MG63 (cell line): Measurements from ENCODE around the gene SLC9A4. TPM values are rescaled to one million over a fixed set of nuclear protein-coding genes. Genes with fewer than 3 reads are reported as not detected.

Experiments
- DNase-seq: peaks from one replicate; pipeline ENCODE4 v3.0.0-alpha.2; 2020
- H3K27me3 ChIP-seq: fragments of 250-450 bp; sonication (Bioruptor Pico); 2 replicates; pipeline ENCODE4 v1.5.1; 2020; ENCODE audit warnings: mild to moderate bottlenecking, moderate library complexity
- H3K36me3 ChIP-seq: fragments of 250-450 bp; sonication (Bioruptor Pico); 2 replicates; pipeline ENCODE4 v1.5.1; 2020; ENCODE audit warnings: mild to moderate bottlenecking, moderate library complexity
- H3K4me3 ChIP-seq: fragments of 250-450 bp; sonication (Bioruptor Pico); 2 replicates; pipeline ENCODE4 v1.5.1; 2020; ENCODE audit warnings: mild to moderate bottlenecking, moderate library complexity
- H3K9me3 ChIP-seq: fragments of 250-450 bp; sonication (Bioruptor Pico); 2 replicates; pipeline ENCODE4 v1.5.1; 2020; ENCODE audit warnings: mild to moderate bottlenecking, moderate library complexity
- total RNA-seq: library from RNA; depleted of rRNA; stranded (reverse); fragments of >200 nt; shearing (Covaris generic); gene quantifications from 2 replicates; pipeline ENCODE4 v1.2.3, GENCODE V29; 2014; ENCODE audit warnings: low replicate concordance

Gene SLC9A4
- total RNA-seq, 1 experiment from 2014 or later: not detected

DNA sequence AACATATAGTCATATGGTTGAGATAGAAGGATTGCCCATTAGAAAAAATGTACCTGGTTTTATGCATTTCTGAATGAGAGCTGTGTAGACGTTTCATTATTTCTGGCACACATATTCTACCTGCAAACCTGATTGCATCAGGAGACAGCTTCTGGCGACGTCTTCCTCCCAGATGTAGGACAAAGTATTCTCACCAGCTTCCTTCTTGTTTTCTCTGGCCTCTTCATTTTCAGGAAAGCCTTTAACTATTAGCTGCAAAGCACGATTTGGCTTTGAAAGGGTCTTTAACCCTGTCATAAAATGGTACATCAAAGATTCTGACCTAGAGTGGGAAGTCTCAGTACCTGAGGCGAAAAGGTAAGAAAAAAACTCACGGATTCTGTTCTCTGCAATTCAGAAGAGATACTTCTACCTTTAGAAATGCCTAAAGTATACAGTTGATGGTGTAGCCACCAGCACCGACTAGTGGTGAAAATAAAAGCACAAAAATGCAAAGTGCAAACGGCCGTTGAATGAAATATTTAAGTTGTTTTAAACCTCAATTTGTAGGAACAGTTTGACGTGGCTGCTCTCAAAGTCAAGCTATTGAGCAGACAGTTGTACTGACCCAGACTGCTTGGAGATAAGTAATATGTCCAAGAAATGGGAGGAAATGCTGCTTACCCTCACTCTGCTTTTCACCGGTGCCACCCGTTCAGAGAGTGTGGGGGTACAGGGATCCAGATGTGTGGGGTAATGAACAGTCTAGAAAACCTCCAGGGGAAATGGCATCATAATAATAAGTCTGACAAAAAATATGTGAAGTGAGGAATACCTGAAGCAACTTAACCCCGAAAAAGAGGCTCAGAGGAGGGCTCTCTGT is 29.8 kb upstream of the SLC9A4 start:
- no peak for DNase-seq

DNA sequence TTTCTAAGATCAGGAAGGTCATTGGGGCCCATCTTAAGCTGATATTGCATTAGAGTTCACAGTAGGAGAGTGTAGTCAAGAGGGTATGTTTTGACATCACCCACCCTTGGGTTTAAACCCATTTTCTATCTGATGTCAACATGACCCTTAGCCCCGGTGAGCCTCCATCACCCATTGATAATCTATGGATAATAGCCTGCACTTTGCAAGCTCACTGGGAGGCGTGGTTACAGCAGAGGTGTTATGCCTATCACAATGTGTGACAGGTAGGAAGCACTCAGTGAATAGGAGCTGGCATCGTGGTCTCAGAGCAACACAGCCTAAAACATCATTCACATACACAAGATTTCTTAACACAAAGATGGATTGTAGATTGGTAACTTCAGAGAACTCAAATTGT is 28.8 kb upstream of the SLC9A4 start:
- no peaks in the 10 kb centered on the region for H3K36me3 ChIP-seq
- DNase-seq: no peak
- H3K27me3 ChIP-seq: no peaks in the 10 kb centered on the region
- H3K9me3 ChIP-seq: no peaks in the 10 kb centered on the region
- H3K4me3 ChIP-seq: no peak overlapping the region

More for the DNA sequence above, 29.8 kb upstream of the SLC9A4 start:
- Histone ChIP-seq H3K9me3 (no peaks in the 10 kb centered on the region), H3K4me3 (no peak overlapping the region), H3K36me3 (no peaks in the 10 kb centered on the region), H3K27me3 (no peaks in the 10 kb centered on the region)

DNA sequence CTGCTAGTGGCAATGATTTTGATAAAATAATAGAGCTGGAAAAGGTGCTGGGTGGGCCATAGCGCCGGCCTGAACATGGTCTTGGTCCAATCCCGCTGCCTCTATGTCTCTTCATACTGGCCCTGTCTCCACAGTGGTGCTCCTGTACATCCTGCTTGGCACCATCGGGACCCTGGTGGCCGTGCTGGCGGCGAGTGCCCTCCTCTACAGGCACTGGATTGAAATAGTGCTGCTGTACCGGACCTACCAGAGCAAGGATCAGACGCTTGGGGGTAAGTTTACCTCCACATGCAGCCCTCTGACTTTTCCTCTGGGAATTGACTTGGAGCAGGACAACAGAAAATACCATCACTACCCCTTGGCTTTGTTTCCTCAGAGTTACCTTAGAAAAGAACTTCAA is 26.1 kb upstream of the SLC9A4 start:
- no peaks in the 10 kb centered on the region for H3K9me3 ChIP-seq
- no peak overlapping the region for H3K4me3 ChIP-seq
- no peak for DNase-seq
- no peaks in the 10 kb centered on the region for H3K27me3 ChIP-seq
- no peaks in the 10 kb centered on the region for H3K36me3 ChIP-seq

DNA sequence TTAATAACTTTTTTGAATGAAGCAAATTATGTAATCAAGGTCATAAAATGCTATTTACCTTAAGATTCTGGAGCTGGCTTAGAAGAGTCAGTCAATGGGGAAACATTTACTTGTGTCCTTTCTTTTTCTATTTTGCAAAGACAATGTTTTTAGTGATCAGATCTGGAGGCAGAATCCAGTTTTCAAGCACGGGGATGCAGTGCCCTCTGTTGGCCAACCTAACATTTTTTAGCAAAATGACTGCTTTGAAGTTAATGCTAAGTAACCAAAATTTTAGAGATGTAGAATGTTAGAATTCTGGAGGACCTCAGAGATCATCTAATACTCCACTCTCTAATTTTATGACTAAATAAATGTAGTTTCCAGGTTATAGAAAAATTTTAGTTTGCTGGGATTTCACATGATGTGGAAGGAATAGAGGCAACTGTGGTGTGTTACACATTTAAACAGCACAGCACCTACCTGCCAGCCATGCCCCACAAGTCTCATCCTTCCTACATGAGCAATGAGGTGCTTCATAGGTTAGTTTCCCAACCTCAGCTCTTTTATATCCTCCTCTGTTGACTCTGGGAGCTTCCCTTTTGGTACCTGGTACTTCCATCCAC is 23.6 kb upstream of the SLC9A4 start:
- Histone ChIP-seq H3K36me3 (no peaks in the 10 kb centered on the region), H3K27me3 (no peaks in the 10 kb centered on the region), H3K4me3 (no peak overlapping the region), H3K9me3 (no peaks in the 10 kb centered on the region)
- no peak for DNase-seq

DNA sequence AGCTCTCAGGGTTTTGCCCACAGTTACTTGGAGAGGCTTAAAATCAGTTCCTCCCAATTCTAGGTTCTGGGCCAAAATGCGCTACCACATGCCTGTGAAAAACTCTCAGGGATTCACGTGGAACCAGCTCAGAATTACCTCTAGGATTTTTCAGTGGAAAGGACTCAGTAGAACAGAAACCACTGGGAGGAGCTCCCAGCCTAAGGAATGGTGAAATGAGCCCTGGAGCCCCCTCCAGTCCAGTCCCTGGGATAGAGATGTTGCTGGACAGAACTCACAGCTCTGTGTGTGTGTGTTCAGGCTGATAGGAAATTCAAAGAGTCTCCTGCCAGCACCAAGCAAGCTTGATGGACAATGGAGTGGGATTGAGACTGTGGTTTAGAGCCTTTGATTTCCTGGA is 21.1 kb upstream of the SLC9A4 start:
- no peaks in the 10 kb centered on the region for H3K9me3 ChIP-seq
- H3K36me3 ChIP-seq: no peaks in the 10 kb centered on the region
- H3K27me3 ChIP-seq: no peaks in the 10 kb centered on the region
- no peak overlapping the region for H3K4me3 ChIP-seq
- DNase-seq: no peak

DNA sequence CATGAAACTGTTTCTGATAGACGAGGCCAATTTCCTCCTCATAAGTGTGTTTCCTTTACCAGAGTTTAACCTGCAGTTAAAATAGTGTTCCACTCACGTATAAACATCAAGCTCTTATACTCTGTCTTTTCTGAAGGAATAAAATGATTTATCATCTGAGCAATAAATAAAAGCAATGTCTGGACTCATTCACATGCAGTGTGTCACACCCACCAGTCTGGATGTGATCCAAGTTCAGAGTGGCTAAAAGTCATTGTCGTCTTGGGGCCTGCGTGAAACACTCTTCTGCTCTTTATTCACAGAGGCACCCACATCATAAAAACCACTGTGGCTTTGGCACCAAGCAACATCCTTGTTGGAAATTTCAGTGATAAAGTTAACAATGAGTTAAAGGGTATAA is 19.5 kb upstream of the SLC9A4 start:
- DNase-seq: no peak
- no peak overlapping the region for H3K4me3 ChIP-seq
- H3K36me3 ChIP-seq: no peaks in the 10 kb centered on the region
- no peaks in the 10 kb centered on the region for H3K27me3 ChIP-seq
- H3K9me3 ChIP-seq: no peaks in the 10 kb centered on the region

DNA sequence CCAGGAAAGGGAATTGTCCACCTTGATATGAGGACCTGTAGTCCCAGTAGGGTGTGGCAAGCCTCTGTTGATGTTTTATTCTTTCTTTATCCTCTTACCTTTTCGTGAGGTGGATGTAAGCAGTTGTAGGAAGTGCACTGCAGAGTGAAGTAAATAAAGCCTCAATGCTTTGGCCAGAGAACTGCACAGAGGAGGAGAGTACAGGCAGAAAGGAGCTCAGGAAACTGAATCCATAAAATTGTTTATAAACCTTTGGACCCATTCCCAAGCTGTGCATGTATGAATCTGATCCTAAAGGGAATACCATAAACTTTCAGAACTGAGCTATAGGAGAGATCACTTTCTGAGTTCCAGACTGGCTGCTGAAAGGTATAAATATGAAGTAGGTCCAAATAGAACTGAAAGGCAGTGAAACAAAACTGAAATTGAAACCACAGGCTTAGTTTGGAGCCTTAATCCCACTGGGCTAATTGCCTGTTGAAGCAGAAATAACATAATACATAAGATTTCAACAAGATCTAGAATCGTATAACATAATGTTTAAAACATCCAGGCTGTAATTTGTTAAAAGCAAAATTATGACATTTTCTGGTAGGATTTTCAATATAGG is 17.9 kb upstream of the SLC9A4 start:
- Histone ChIP-seq H3K27me3 (no peaks in the 10 kb centered on the region), H3K36me3 (no peaks in the 10 kb centered on the region), H3K4me3 (no peak overlapping the region), H3K9me3 (no peaks in the 10 kb centered on the region)
- DNase-seq: no peak

DNA sequence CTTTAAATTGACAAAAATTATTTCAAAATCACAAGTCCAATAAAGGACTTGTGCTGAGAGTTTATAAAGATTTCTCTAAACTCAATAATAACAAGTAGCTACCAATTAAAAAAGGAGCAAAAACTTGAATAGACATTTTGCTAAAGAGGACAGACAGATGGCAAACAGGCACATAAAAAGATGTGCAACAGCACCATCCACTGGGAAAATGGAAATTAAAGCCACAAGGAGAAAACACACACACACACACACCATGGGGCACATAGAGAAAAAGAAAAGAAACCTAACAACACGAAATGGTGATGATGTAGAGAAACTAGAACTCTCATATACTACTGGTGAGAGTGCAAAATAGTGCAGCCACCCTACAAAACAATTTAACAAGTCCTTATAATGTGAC is 12.6 kb upstream of the SLC9A4 start:
- Histone ChIP-seq H3K4me3 (no peak overlapping the region), H3K9me3 (no peaks in the 10 kb centered on the region), H3K36me3 (no peaks in the 10 kb centered on the region), H3K27me3 (no peaks in the 10 kb centered on the region)
- DNase-seq: no peak

DNA sequence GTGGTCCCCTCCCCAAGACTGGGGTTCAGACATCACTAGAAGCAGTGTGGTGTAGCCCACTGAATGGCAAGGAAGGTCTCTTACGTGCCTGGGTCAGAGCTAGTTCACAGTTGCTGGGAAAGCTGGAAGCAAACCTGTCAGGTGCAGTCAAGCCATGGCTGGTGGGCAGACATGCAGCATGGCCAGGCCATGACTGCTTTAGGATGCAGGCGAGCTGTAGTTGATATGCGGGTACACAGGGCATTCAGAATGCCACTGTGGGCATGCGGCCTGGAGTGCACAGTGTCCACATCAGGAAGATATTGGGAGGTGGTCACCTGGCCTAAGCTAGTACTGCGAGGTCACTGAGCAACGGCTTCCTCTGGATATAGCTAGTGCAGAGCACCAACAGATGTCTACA is 11.8 kb upstream of the SLC9A4 start:
- Histone ChIP-seq H3K4me3 (no peak overlapping the region), H3K27me3 (no peaks in the 10 kb centered on the region), H3K9me3 (no peaks in the 10 kb centered on the region), H3K36me3 (no peaks in the 10 kb centered on the region)
- DNase-seq: no peak

DNA sequence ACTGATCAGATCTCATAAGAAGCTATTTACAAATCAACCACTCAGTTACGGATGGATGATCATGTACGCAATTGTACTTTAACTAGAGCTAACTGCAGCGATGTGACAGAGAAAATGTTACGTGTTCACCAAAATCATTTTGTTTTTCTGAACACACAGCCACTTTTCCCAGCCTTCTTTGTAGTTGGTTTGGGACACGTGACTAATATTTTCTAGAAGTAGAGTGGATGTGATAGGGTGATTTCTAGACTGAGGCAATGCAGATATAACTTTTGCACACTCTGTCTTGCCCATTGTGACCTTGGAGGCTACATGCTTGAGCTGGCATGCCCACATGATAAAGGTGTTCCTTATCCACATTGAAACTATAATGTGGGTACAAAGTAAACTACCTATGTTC is 9.9 kb upstream of the SLC9A4 start:
- H3K27me3 ChIP-seq: no peaks in the 10 kb centered on the region
- DNase-seq: no peak
- no peaks in the 10 kb centered on the region for H3K36me3 ChIP-seq
- H3K9me3 ChIP-seq: no peaks in the 10 kb centered on the region
- H3K4me3 ChIP-seq: no peak overlapping the region

DNA sequence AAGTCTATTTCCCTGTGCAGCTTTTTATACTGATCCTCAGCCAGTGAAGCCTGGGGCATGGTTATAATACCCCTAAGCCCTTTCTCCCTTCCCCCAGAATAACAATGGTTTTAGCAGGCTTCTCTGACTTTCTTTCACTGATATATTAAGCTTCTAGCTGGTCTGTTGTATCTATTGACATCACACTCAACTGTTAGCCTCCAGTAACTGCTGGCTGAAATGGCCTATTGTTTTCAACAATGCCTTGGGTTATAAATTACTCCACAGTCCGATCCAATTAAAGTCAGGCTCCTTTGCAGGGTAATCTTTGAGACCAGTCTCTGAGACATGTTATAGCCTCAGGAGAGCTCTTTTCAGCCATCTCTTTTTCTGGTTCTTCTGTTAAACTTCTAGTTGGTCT is 2.9 kb upstream of the SLC9A4 start:
- no peaks in the 10 kb centered on the region for H3K9me3 ChIP-seq
- H3K27me3 ChIP-seq: peaks cover 2% of the 10 kb centered on the region; the same call in 1 of the 2 replicates
- no peak overlapping the region for H3K4me3 ChIP-seq
- no peak for DNase-seq
- H3K36me3 ChIP-seq: no peaks in the 10 kb centered on the region

DNA sequence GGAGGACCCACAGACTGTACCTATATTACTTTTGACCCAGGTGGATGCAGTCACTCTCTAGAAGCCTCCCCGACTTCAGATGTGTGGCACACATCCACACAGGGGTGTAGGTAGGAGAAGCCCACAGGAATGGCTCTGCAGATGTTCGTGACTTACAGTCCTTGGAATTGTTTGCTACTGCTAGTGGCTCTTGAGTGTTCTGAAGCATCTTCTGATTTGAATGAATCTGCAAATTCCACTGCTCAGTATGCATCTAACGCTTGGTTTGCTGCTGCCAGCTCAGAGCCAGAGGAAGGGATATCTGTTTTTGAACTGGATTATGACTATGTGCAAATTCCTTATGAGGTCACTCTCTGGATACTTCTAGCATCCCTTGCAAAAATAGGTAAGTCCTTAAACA is 605 bp downstream of the SLC9A4 start:
- DNase-seq: no peak
- Histone ChIP-seq H3K36me3 (no peaks in the 10 kb centered on the region), H3K9me3 (no peaks in the 10 kb centered on the region), H3K4me3 (no peak overlapping the region), H3K27me3 (peaks cover 2% of the 10 kb centered on the region; the same call in 1 of the 2 replicates)

DNA sequence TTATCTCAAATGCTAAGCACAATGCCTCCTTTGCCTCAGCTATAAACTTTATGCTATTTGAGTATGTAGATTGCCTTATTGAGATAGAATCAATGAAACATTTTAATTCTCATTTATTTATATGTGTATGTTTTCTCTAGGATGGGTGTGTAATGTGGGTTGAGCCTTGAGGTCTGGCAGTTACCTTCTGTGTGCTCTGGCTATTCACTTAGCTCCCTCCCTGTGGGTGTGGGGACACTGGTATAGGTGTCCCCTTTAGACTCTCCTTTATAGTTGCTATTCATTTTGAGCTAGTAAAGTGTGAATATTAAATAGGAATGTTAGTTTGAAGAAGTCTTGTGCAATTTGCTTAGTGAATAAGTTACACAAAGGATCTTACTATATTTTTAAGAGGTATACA is 1.8 kb downstream of the SLC9A4 start:
- no peak for DNase-seq
- Histone ChIP-seq H3K27me3 (peaks cover 2% of the 10 kb centered on the region; the same call in 1 of the 2 replicates), H3K9me3 (no peaks in the 10 kb centered on the region), H3K4me3 (no peak overlapping the region), H3K36me3 (no peaks in the 10 kb centered on the region)

DNA sequence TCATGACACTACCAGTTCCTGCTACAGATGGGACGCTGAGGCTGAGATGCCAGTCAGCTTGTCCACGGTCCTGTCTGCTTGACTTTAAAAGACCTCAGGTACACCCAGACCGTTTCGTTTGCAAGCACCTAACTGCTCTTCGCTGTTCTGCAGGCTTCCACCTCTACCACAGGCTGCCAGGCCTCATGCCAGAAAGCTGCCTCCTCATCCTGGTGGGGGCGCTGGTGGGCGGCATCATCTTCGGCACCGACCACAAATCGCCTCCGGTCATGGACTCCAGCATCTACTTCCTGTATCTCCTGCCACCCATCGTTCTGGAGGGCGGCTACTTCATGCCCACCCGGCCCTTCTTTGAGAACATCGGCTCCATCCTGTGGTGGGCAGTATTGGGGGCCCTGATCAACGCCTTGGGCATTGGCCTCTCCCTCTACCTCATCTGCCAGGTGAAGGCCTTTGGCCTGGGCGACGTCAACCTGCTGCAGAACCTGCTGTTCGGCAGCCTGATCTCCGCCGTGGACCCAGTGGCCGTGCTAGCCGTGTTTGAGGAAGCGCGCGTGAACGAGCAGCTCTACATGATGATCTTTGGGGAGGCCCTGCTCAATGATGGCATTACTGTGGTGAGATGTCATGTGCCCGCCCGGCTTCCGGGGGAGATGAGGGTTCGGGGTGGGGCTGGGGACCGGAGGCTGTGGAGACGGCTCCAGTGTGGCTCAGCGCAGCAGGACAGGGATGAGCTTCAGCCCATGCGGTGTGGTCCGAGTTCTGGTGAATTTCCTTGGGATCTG is 5.9 kb downstream of the SLC9A4 start:
- Histone ChIP-seq H3K36me3 (no peaks in the 10 kb centered on the region), H3K9me3 (no peaks in the 10 kb centered on the region), H3K27me3 (peaks cover 2% of the 10 kb centered on the region; the same call in 1 of the 2 replicates), H3K4me3 (no peak overlapping the region)
- DNase-seq: no peak

DNA sequence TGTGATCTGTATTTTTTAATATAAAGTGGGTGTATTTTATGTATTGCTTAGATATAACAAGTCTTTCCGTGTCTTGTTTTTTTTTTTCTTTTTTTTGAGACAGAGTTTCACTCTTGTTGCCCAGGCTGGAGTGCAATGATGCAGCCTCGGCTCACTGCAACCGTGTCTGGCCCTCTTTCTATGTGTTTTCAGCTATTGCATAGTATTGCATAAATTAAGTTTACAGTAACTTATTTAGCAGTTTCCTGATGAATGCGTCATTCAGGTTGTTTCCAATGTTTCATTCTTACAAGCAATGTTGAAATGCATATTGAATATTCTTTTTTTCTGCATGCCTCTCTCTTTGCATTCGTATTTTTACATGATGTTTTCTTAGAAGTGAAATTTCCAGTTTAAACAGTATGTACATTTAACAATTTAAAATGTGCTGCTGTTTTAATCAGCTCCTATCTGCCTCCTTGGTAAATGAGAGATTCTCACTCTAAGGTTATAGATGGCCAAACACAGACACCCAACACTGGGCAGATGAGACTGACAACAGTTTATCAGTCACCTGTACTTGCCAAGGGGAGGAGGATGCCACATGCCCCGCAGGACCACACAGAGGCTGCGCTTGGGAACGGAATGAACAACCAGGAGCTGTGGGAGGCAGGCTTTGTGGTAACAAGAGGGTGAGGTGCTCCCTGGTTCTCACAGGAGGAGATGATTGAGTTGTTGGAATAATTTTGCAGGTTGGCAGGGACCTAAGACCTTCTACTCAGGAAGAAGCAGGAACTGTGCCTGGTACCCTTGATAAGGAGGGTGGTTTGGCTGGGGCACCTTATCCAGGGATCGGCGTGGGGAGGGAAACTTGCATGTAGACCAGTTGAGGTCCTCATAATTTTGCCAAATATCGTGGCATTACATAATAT is 7.5 kb downstream of the SLC9A4 start:
- no peak for DNase-seq
- H3K36me3 ChIP-seq: no peaks in the 10 kb centered on the region
- H3K27me3 ChIP-seq: no peaks in the 10 kb centered on the region
- no peaks in the 10 kb centered on the region for H3K9me3 ChIP-seq
- H3K4me3 ChIP-seq: no peak overlapping the region

DNA sequence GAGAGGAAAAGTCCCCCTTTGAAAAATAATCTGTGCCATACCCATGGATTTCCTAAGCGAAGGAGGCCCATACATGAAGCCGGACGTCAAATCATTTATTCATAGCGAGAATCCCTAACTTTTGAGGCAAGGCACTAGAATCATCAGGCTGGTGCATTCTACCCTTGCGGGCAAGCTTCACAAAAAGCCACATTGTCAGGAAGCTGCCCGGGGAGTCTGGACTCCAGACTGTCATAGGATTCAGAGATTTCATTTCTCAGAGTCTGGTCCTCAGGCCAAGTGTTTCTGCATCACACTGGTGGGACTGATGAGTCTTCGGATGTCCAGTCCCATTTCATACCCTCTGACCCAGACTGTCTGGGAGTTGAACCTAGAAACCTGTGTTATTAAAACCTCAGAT is 8.9 kb downstream of the SLC9A4 start:
- Histone ChIP-seq H3K36me3 (no peaks in the 10 kb centered on the region), H3K9me3 (no peaks in the 10 kb centered on the region), H3K27me3 (no peaks in the 10 kb centered on the region), H3K4me3 (no peak overlapping the region)
- DNase-seq: no peak
